Osteocyte (in vitro differentiated cells): ENCODE data around the gene METTL3. TPM values are rescaled to one million over a fixed set of nuclear protein-coding genes. Genes with fewer than 3 reads are reported as not detected.

Experiments
- DNase-seq: peaks from one replicate; pipeline ENCODE4 v3.0.0; 2021; ENCODE audit warnings: mixed read lengths; ENCODE audit not compliant: unreplicated experiment; ENCODE audit errors: extremely low spot score
- H3K27ac Mint-ChIP-seq: one replicate; pipeline ENCODE4 v1.8.0; 2021; ENCODE audit warnings: mild to moderate bottlenecking, mixed read lengths; ENCODE audit not compliant: unreplicated experiment
- H3K27me3 Mint-ChIP-seq: one replicate; pipeline ENCODE4 v1.8.0; 2021; ENCODE audit warnings: mixed read lengths; ENCODE audit not compliant: unreplicated experiment
- H3K36me3 Mint-ChIP-seq: one replicate; pipeline ENCODE4 v1.8.0; 2021; ENCODE audit warnings: mixed read lengths; ENCODE audit not compliant: unreplicated experiment
- H3K4me1 Mint-ChIP-seq: one replicate; pipeline ENCODE4 v1.8.0; 2021; ENCODE audit warnings: mixed read lengths; ENCODE audit not compliant: unreplicated experiment
- H3K4me3 Mint-ChIP-seq: one replicate; pipeline ENCODE4 v1.8.0; 2021; ENCODE audit warnings: mild to moderate bottlenecking, moderate library complexity, mixed read lengths; ENCODE audit not compliant: unreplicated experiment
- H3K9me3 Mint-ChIP-seq: one replicate; pipeline ENCODE4 v1.8.0; 2021; ENCODE audit warnings: mixed read lengths; ENCODE audit not compliant: unreplicated experiment
- total RNA-seq: library from RNA; stranded (reverse); gene quantifications from 2 replicates; pipeline ENCODE4 v1.2.1, GENCODE V29; 2021
- TF ChIP-seq, protein P1 (sequence below): fragments of 200-600 bp; sonication (generic); IDR thresholded peaks from 2 replicates; pipeline ENCODE4 v1.5.0; 2021; ENCODE audit warnings: antibody characterized with exemption, mild to moderate bottlenecking, moderate library complexity

METTL3 gene
- total RNA-seq, 1 donor from 2014 or later, result 42.9 TPM

DNA sequence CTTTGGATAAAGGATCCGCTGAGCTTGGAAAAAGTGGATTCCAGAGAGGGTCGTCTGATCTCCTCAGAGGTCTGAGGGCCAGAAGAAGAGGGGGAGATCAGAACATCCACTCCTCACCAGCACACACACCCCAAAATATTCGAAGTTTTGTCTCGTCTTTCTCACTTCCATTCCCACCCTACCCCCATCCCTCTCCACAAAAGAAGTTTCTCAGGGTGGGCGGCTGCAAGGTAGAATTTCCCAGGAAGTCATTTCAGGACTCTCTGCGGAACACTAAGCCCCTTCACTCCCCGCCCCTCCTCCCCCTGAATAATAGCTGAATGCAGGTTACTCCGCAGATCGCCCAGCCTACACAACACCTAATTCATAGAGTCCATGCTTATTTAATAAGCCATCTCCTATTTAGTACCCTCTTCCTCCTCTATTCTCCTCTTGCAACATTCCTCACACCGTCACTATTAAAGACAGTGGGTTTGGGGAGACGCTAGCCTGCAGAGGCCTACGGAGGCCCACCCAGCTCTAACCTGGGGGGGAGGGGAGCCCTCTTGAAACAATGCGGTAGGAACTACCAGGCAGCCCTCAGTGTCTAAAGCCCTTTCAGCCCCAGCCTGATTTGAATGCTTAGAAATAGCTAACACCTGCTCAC, 15.7 kb upstream of the METTL3 start:
- Mint-ChIP-seq H3K9me3 (no peaks in the 10 kb centered on the region), H3K27ac (peak overlapping the region; percentile 31), H3K27me3 (peaks cover 20% of the 10 kb centered on the region), H3K4me1 (peaks cover 12% of the 10 kb centered on the region), H3K4me3 (peak overlapping the region; percentile 86), H3K36me3 (peaks cover 16% of the 10 kb centered on the region)
- TF ChIP-seq, protein P1, sequence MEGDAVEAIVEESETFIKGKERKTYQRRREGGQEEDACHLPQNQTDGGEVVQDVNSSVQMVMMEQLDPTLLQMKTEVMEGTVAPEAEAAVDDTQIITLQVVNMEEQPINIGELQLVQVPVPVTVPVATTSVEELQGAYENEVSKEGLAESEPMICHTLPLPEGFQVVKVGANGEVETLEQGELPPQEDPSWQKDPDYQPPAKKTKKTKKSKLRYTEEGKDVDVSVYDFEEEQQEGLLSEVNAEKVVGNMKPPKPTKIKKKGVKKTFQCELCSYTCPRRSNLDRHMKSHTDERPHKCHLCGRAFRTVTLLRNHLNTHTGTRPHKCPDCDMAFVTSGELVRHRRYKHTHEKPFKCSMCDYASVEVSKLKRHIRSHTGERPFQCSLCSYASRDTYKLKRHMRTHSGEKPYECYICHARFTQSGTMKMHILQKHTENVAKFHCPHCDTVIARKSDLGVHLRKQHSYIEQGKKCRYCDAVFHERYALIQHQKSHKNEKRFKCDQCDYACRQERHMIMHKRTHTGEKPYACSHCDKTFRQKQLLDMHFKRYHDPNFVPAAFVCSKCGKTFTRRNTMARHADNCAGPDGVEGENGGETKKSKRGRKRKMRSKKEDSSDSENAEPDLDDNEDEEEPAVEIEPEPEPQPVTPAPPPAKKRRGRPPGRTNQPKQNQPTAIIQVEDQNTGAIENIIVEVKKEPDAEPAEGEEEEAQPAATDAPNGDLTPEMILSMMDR, result no peak
- DNase-seq, result no peak

GRCh38 chr14:21525962-21526671, 15.0 kb upstream of the METTL3 start, which contains the start of gene SALL2:
TSS of gene SALL2 (minus strand) at chr14:21526346. CDS start at chr14:21526127, 219 bp downstream.
- Mint-ChIP-seq H3K36me3 (peaks cover 16% of the 10 kb centered on the region), H3K27me3 (peaks cover 18% of the 10 kb centered on the region), H3K4me1 (peaks cover 12% of the 10 kb centered on the region), H3K27ac (peak within 1 kb of the TSS; percentile 50), H3K9me3 (no peaks in the 10 kb centered on the region), H3K4me3 (peak within 1 kb of the TSS; percentile 86)
- TF ChIP-seq, protein P1, result no peak
- DNase-seq, result no peak

- Mint-ChIP-seq H3K4me1 (peaks cover 12% of the 10 kb centered on the region), H3K9me3 (no peaks in the 10 kb centered on the region), H3K36me3 (peaks cover 16% of the 10 kb centered on the region), H3K4me3 (peak overlapping the region; percentile 86), H3K27ac (no peak overlapping the region), H3K27me3 (peaks cover 15% of the 10 kb centered on the region)
- TF ChIP-seq, protein P1, result no peak
- no peak for DNase-seq
These were observed 14.4 kb upstream of the METTL3 start for GRCh38 chr14:21525571-21525961.

GRCh38 chr14:21524575-21525490, 13.7 kb upstream of the METTL3 start:
- Mint-ChIP-seq H3K9me3 (no peaks in the 10 kb centered on the region), H3K4me3 (peak overlapping the region; percentile 86), H3K36me3 (peaks cover 16% of the 10 kb centered on the region), H3K27me3 (peaks cover 13% of the 10 kb centered on the region), H3K4me1 (peaks cover 12% of the 10 kb centered on the region), H3K27ac (no peak overlapping the region)
- no peak for DNase-seq
- TF ChIP-seq, protein P1, result no peak
